ENCODE data around the gene DNAJC17. TPM values are rescaled to one million over a fixed set of nuclear protein-coding genes. Genes with fewer than 3 reads are reported as not detected.

The DNAJC17 gene
- total RNA-seq, 1 experiment from 2014 or later: 23.5 TPM

DNA sequence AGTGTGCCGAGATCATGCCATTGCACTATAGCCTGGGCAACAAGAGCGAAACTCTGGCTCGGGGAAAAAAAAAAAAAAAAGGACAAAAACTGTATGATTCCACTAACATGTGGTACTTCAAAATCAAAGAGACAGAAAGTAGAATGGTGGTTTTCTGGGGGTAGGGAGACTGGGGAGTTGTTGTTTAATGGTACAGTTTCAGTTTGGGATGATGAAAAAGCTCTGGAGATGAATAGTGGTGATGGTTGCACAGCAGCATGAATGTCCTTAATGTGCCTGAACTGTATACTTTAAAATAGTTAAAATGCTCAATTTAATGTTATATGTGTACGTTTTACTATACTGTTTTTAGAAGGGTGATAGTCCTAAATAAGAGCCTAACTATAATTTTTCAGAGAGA is 84.9 kb downstream of the DNAJC17 start:
- in situ Hi-C loops (cut with HindIII; ENCODE audit: low pct_unique_long_range_greater_than_20kb, low sequenced_read_pairs): no loop called here
- no peak for DNase-seq (ENCODE audit: low read depth, low spot score)

DNA sequence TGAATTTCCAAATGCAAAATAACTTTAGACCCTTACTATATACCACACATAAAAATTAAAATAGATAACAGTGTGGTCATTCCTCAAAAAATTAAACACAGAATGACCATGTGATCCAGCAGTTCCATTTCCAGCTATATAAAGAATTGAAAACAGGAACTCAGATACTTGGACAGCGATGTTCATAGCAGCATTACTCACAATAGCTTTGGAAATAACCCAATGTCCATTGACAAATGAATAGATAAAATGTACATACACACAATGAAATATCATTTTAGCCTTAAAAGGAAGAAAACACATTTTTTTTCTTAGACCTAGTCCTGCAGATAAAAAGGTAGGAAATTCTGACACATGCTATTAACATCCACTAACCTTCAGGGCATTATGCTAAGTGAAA is 85.6 kb downstream of the DNAJC17 start:
- in situ Hi-C loops (cut with HindIII; ENCODE audit: low pct_unique_long_range_greater_than_20kb, low sequenced_read_pairs): no loop called here
- DNase-seq (ENCODE audit: low read depth, low spot score): no peak

DNA sequence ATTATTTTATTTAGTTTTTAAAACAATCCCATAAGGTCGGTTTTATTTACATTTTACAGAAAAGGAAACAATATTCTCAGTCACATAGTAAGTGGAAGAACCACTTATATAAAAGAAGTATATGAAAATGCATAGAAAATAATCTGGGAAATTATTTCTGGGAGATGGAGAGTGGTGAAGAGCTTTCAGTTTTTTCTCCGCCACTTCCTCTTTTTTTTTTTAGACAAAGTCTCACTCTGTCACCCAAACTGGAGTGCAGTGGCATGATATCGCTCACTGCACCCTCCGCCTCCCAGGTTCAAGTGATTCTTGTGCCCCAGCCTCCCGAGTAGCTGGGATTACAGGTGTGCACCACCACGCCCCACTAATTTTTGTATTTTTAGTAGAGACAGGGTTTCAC is 91.1 kb downstream of the DNAJC17 start:
- no peak for DNase-seq (ENCODE audit: low read depth, low spot score)
- in situ Hi-C loops (cut with HindIII; ENCODE audit: low pct_unique_long_range_greater_than_20kb, low sequenced_read_pairs): no loop called here

Small RNA genes lying within 50 kb of the gene (small RNA-seq; reads per million reads assigned to genes)
- gene SUMO2P15: 0 reads per million in 2 experiments

Other genes starting within 250 kb of the DNAJC17 start
- 8.9 and 21.6 TPM in 2 replicates for gene CCDC32, start 242.4 kb downstream of the DNAJC17 start, total RNA-seq (2014; rRNA removed; shearing (Covaris generic))
- 13.7 and 17.9 TPM in 2 replicates for gene RPUSD2, start 238.2 kb downstream of the DNAJC17 start, total RNA-seq (2014; rRNA removed; shearing (Covaris generic))
- 17.2 and 18.4 TPM in 2 replicates for gene KNL1, start 213.2 kb downstream of the DNAJC17 start, total RNA-seq (2014; rRNA removed; shearing (Covaris generic))
- 5.1 and 7.0 TPM in 2 replicates for gene RAD51, start 112.3 kb downstream of the DNAJC17 start, total RNA-seq (2014; rRNA removed; shearing (Covaris generic))
- gene RMDN3, start 52.2 kb downstream of the DNAJC17 start, total RNA-seq (2014; rRNA removed; shearing (Covaris generic)): 26.6 and 31.3 TPM in 2 replicates
- 0.82 and 1.3 TPM in 2 replicates for gene GCHFR, start 43.4 kb downstream of the DNAJC17 start, total RNA-seq (2014; rRNA removed; shearing (Covaris generic))
- not detected in 2 replicates for gene C15orf62, start 37.5 kb downstream of the DNAJC17 start, total RNA-seq (2014; rRNA removed; shearing (Covaris generic))
- 9.3 and 11.5 TPM in 2 replicates for gene ZFYVE19, start 384 bp downstream of the DNAJC17 start, total RNA-seq (2014; rRNA removed; shearing (Covaris generic))
- not detected in 2 replicates for gene PPP1R14D, start 21.2 kb upstream of the DNAJC17 start, total RNA-seq (2014; rRNA removed; shearing (Covaris generic))
- 0.32 and 1.4 TPM in 2 replicates for gene SPINT1, start 36.6 kb upstream of the DNAJC17 start, total RNA-seq (2014; rRNA removed; shearing (Covaris generic))
- gene RHOV, start 66.8 kb upstream of the DNAJC17 start, total RNA-seq (2014; rRNA removed; shearing (Covaris generic)): 0.32 and 0.82 TPM in 2 replicates
- 85.6 and 88.6 TPM in 2 replicates for gene VPS18, start 87.0 kb upstream of the DNAJC17 start, total RNA-seq (2014; rRNA removed; shearing (Covaris generic))
- 0.56 and 0.92 TPM in 2 replicates for gene DLL4, start 121.9 kb upstream of the DNAJC17 start, total RNA-seq (2014; rRNA removed; shearing (Covaris generic))
- gene CHAC1, start 146.0 kb upstream of the DNAJC17 start, total RNA-seq (2014; rRNA removed; shearing (Covaris generic)): 77.3 and 91.0 TPM in 2 replicates

Measured in SK-MEL-5 (cell line).